Measurements from ENCODE around the gene RBFOX2. TPM values are rescaled to one million over a fixed set of nuclear protein-coding genes. Genes with fewer than 3 reads are reported as not detected.

RBFOX2 gene
- total and polyA plus RNA-seq, 10 of the 15 experiments (the other 5 are each of a cell fraction or from before 2014, with no cell fraction given): 0.01 to 2.7 (median 0.17) TPM; not detected in 4

DNA sequence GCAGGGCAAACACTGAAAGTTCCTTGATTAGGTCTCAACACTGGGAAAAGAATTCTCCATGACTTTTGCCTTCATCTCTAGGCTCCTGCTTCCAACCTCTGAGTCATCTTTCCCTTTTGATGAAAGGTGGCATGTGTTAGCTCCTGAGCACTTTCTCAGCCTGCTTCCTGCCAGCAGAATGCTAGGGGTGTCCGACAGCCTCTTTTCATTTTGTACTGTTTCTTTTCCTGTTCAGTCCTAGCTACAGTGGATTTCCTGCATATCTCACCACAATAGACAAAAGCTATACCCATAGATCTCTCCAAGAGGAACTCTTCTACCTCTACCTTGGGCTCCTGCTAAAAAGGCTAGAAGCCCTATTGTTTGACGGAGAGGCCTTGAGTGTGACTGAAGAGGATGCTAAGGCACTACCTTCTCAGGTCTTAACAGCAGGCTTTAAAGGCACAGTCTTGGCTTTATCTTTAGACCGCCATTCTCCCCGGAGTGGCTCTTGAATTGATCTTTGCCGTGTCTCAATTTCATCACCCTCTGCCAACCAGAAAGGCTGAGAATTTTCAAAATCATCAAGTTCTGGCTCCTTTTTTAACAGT lies 145.5 kb downstream of the RBFOX2 start:
- intact Hi-C loops (cut with micrococcal nuclease; ENCODE audit: unreplicated experiment) (no loop called here), in situ Hi-C loops (cut with MboI) (no loop called here)
- POLR2A ChIA-PET: no interaction called here
- Histone ChIP-seq H3K4me2 (ENCODE audit: control insufficient read depth, insufficient read depth) (no peak overlapping the region), H3K9ac (ENCODE audit: control insufficient read depth, insufficient read depth, low read length) (no peak overlapping the region), H3K4me1 (ENCODE audit: control insufficient read depth, insufficient read depth, low read length) (no peaks in the 10 kb centered on the region), H2AFZ (ENCODE audit: control insufficient read depth, low read depth, low read length) (no peak overlapping the region), H3K4me3 (no peak overlapping the region), H3K27me3 (replicated peaks in 1 of 2; ENCODE audit: control insufficient read depth in 2 of 2, insufficient read depth in 2 of 2, low read length in 1 of 2) (no peaks in the 10 kb centered on the region; a peak in 1 of 4 replicates), H3K27ac (ENCODE audit: control insufficient read depth, insufficient read depth) (no peak overlapping the region), H4K20me1 (ENCODE audit: control insufficient read depth, insufficient read depth) (no peaks in the 10 kb centered on the region), H3K79me2 (ENCODE audit: control insufficient read depth, insufficient read depth, low read length) (no peaks in the 10 kb centered on the region), H3K9me3 (replicated peaks; ENCODE audit: control insufficient read depth, insufficient read depth, low read length) (no peaks in the 10 kb centered on the region), H3K36me3 (ENCODE audit: control insufficient read depth in 2 of 2, insufficient read depth in 2 of 2, low read length in 1 of 2) (no peaks in the 10 kb centered on the region)
- 49% methylated on average over 5 of the region's 5 CpGs for WGBS (ENCODE audit: insufficient coverage, insufficient replicate concordance, low lambda C conversion rate, missing lambda C conversion rate)
- CTCF ChIA-PET: no interaction called here
- ATAC-seq (no peak), DNase-seq (ENCODE audit: low read depth, low spot score) (no peak), FAIRE-seq (no peak)
- TF ChIP-seq HCFC1 (IDR thresholded peaks at IDR 0.05; ENCODE audit: low read length): no peak
- TF ChIP-seq, protein P1, sequence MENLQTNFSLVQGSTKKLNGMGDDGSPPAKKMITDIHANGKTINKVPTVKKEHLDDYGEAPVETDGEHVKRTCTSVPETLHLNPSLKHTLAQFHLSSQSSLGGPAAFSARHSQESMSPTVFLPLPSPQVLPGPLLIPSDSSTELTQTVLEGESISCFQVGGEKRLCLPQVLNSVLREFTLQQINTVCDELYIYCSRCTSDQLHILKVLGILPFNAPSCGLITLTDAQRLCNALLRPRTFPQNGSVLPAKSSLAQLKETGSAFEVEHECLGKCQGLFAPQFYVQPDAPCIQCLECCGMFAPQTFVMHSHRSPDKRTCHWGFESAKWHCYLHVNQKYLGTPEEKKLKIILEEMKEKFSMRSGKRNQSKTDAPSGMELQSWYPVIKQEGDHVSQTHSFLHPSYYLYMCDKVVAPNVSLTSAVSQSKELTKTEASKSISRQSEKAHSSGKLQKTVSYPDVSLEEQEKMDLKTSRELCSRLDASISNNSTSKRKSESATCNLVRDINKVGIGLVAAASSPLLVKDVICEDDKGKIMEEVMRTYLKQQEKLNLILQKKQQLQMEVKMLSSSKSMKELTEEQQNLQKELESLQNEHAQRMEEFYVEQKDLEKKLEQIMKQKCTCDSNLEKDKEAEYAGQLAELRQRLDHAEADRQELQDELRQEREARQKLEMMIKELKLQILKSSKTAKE (IDR thresholded peaks at IDR 0.05; ENCODE audit: low read depth, poor library complexity, severe bottlenecking): no peak
- TF ChIP-seq, protein P2, sequence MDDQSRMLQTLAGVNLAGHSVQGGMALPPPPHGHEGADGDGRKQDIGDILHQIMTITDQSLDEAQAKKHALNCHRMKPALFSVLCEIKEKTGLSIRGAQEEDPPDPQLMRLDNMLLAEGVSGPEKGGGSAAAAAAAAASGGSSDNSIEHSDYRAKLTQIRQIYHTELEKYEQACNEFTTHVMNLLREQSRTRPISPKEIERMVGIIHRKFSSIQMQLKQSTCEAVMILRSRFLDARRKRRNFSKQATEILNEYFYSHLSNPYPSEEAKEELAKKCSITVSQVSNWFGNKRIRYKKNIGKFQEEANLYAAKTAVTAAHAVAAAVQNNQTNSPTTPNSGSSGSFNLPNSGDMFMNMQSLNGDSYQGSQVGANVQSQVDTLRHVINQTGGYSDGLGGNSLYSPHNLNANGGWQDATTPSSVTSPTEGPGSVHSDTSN (IDR thresholded peaks at IDR 0.05; ENCODE audit: insufficient replicate concordance, low read depth, low read length): no peak
- no peak for TF ChIP-seq SREBF1 (IDR thresholded peaks at IDR 0.05; ENCODE audit: low read length)
- TF ChIP-seq BACH1 (IDR thresholded peaks at IDR 0.05; ENCODE audit: borderline replicate concordance): no peak
- TF ChIP-seq EED (IDR thresholded peaks at IDR 0.05; ENCODE audit: low read depth): no peak
- no peak for TF ChIP-seq SUZ12 (IDR thresholded peaks at IDR 0.05; ENCODE audit: unreplicated experiment)
- no peak for TF ChIP-seq NR2C2 (IDR thresholded peaks at IDR 0.05; ENCODE audit: borderline replicate concordance, control insufficient read depth, insufficient read length, low read depth)
- TF ChIP-seq BCL11A (IDR thresholded peaks at IDR 0.05; ENCODE audit: low read depth, low read length): no peak
- TF ChIP-seq HDGF (IDR thresholded peaks at IDR 0.05): no peak
- TF ChIP-seq SMARCA5 (IDR thresholded peaks at IDR 0.05): no peak
- no peak for TF ChIP-seq FOS (IDR thresholded peaks at IDR 0.05; ENCODE audit: borderline replicate concordance, extremely low read depth, insufficient read length)
- TF ChIP-seq, protein P3, sequence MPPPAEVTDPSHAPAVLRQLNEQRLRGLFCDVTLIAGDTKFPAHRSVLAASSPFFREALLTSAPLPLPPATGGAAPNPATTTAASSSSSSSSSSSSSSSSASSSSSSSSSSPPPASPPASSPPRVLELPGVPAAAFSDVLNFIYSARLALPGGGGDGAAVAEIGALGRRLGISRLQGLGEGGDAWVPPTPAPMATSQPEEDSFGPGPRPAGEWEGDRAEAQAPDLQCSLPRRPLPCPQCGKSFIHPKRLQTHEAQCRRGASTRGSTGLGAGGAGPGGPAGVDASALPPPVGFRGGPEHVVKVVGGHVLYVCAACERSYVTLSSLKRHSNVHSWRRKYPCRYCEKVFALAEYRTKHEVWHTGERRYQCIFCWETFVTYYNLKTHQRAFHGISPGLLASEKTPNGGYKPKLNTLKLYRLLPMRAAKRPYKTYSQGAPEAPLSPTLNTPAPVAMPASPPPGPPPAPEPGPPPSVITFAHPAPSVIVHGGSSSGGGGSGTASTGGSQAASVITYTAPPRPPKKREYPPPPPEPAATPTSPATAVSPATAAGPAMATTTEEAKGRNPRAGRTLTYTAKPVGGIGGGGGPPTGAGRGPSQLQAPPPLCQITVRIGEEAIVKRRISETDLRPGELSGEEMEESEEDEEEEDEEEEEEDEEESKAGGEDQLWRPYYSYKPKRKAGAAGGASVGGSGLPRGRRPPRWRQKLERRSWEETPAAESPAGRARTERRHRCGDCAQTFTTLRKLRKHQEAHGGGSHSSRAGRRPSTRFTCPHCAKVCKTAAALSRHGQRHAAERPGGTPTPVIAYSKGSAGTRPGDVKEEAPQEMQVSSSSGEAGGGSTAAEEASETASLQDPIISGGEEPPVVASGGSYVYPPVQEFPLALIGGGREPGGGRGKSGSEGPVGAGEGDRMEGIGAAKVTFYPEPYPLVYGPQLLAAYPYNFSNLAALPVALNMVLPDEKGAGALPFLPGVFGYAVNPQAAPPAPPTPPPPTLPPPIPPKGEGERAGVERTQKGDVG (CRISPR knock-in tag; IDR thresholded peaks at IDR 0.05): no peak
- RAD21 ChIA-PET (ENCODE audit: unreplicated experiment): interaction anchor here (0.7 kb wide), 1 partner anchor 9 kb away, joined by 3 read pairs; no protein-coding TSS in a partner anchor
- SMC1A ChIA-PET (ENCODE audit: uncharacterized antibody, unreplicated experiment): no interaction called here
- BruUV-seq (replicated peaks): no TSS peak

All from GM12878 (cell line).